Left forelimb (tissue), 1 donor: Measurements from ENCODE around the gene SHB.
A peak's percentile ranks its signal among the peaks of the same experiment; 100 is the strongest.
"Not testable (repeated sequence)": the region's sequence is repeated elsewhere in the genome, so short reads cannot be mapped to it uniquely, and the experiment has no call there.

ENCODE experiments used
- DNase-seq: peaks from one replicate; pipeline ENCODE4 v3.0.0-alpha.2; 2018; ENCODE audit warnings: low spot score

SHB gene

GRCh38 chr9:37902796-37903646, 166.0 kb downstream of the SHB start:
- peak; percentile 65 for DNase-seq

GRCh38 chr9:37902131-37902530, 166.9 kb downstream of the SHB start:
- no peak for DNase-seq

GRCh38 chr9:37899041-37899440, 170.0 kb downstream of the SHB start:
- DNase-seq, result no peak

- no peak for DNase-seq
Measured at GRCh38 chr9:37897665-37898064, 171.4 kb downstream of the SHB start.

- no peak for DNase-seq
Measured at GRCh38 chr9:37892063-37892462, 177.0 kb downstream of the SHB start.

GRCh38 chr9:37891042-37891441, 178.0 kb downstream of the SHB start:
- DNase-seq, result not testable (repeated sequence)

- DNase-seq, result no peak
Measured at GRCh38 chr9:37889536-37889935, 179.5 kb downstream of the SHB start.

- DNase-seq, result not testable (repeated sequence)
Measured at GRCh38 chr9:37887977-37888583, 180.9 kb downstream of the SHB start.

GRCh38 chr9:37880916-37881479, 188.0 kb downstream of the SHB start:
- no peak for DNase-seq

GRCh38 chr9:37876376-37876775, 192.7 kb downstream of the SHB start:
- DNase-seq, result no peak

GRCh38 chr9:37873955-37874354, 195.1 kb downstream of the SHB start:
- DNase-seq, result no peak

- DNase-seq, result no peak
Measured at GRCh38 chr9:37870799-37871176, 198.2 kb downstream of the SHB start.

- no peak for DNase-seq
Measured at GRCh38 chr9:37870081-37870798, 198.8 kb downstream of the SHB start.
